T-helper 2 cell treated with Interferon-gamma antibody and Interleukin-4, amounts not matched to agents 100 ng/mL and 5 ng/mL, for 36 hours (primary cell): ENCODE results near the gene TTBK1. TPM values are rescaled to one million over a fixed set of nuclear protein-coding genes. Genes with fewer than 3 reads are reported as not detected.

ENCODE experiments used
- intact Hi-C: fragments of 100-400 bp; cut with micrococcal nuclease; formaldehyde crosslinking; loops from one replicate; pipeline ENCODE4 v1.15.1; 2023
- total RNA-seq: library from RNA; stranded (reverse); gene quantifications from 2 replicates; pipeline ENCODE4 v1.2.3, GENCODE V29; 2022

The TTBK1 gene
- total RNA-seq, 1 donor from 2014 or later = 0.18 TPM

GRCh38 chr6:43285832-43286231 is 42.6 kb downstream of the TTBK1 start:
- intact Hi-C loops = no loop called here

GRCh38 chr6:43286456-43286979 is 43.2 kb downstream of the TTBK1 start:
- intact Hi-C loops = no loop called here

GRCh38 chr6:43286980-43287716 is 43.9 kb downstream of the TTBK1 start:
- intact Hi-C loops = no loop called here

- intact Hi-C loops = no loop called here
Measured at GRCh38 chr6:43287717-43288679, 44.7 kb downstream of the TTBK1 start.

- intact Hi-C loops = no loop called here
Measured at GRCh38 chr6:43290339-43290904, 47.1 kb downstream of the TTBK1 start.

GRCh38 chr6:43290905-43291355 is 47.6 kb downstream of the TTBK1 start:
- intact Hi-C loops = no loop called here

- intact Hi-C loops = no loop called here
Measured at GRCh38 chr6:43291708-43292107, 48.4 kb downstream of the TTBK1 start.

- intact Hi-C loops = no loop called here
Measured at GRCh38 chr6:43292341-43292740, 49.1 kb downstream of the TTBK1 start.

GRCh38 chr6:43292763-43293318 is 49.6 kb downstream of the TTBK1 start:
- intact Hi-C loops = no loop called here

GRCh38 chr6:43293698-43294097 is 50.4 kb downstream of the TTBK1 start:
- intact Hi-C loops = no loop called here

- intact Hi-C loops = no loop called here
Measured at GRCh38 chr6:43294536-43294935, 51.3 kb downstream of the TTBK1 start.

- intact Hi-C loops = no loop called here
Measured at GRCh38 chr6:43295456-43295855, 52.2 kb downstream of the TTBK1 start.

- intact Hi-C loops = no loop called here
Measured at GRCh38 chr6:43296780-43297497, 53.7 kb downstream of the TTBK1 start.

GRCh38 chr6:43297644-43298564 is 54.6 kb downstream of the TTBK1 start, which contains the start of gene SLC22A7:
SLC22A7 (plus strand) TSS chr6:43298260; CDS start chr6:43298359, 99 bp downstream.
- intact Hi-C loops = no loop called here

- intact Hi-C loops = no loop called here
Measured at GRCh38 chr6:43298565-43299337, 55.5 kb downstream of the TTBK1 start.

GRCh38 chr6:43299338-43300293 is 56.3 kb downstream of the TTBK1 start:
- intact Hi-C loops = no loop called here

GRCh38 chr6:43301081-43301870 is 58.0 kb downstream of the TTBK1 start:
- intact Hi-C loops = no loop called here
